ENCODE results near the gene LTA. TPM values are rescaled to one million over a fixed set of nuclear protein-coding genes. Genes with fewer than 3 reads are reported as not detected.
"Not testable (repeated sequence)": the region's sequence is repeated elsewhere in the genome, so short reads cannot be mapped to it uniquely, and the experiment has no call there.

LTA gene
- total RNA-seq, 8 experiments from 2014 or later = 0.11 to 0.76 (median 0.41) TPM; not detected in 2

GRCh38 chr6:31587791-31588777, 16.0 kb downstream of the LTA start:
- ATAC-seq (replicated peaks in 6 of 8) = peak in 5 of 8 experiments; percentile 19 to 79 (median 39)
- no peak overlapping the region for H3K4me3 ChIP-seq
- WGBS, 10 experiments = 49 to 93% (median 67%) methylated on average over 1 to 7 of the region's 12 CpGs; no CpG with 5 or more reads in 2 of the 10 experiments
- no peak overlapping the region for H3K27ac ChIP-seq
- H3K4me1 ChIP-seq (replicated peaks in 1 of 2) = peaks cover 0 to 3% of the 10 kb centered on the region in 2 donors
- in situ Hi-C loops (cut with MboI; ENCODE audit: low pct_unique_long_range_greater_than_20kb in 2 of 9, low sequenced_read_pairs in 9 of 9, unreplicated experiment in 9 of 9) = no loop called here

- ATAC-seq (replicated peaks in 6 of 8) = peak in 7 of 8 experiments; percentile 35 to 92 (median 64)
- 0 to 78% (median 62%) methylated on average over 2 to 4 of the region's 9 CpGs; no CpG with 5 or more reads in 5 of the 10 experiments for WGBS, 10 experiments
- in situ Hi-C loops (cut with MboI; ENCODE audit: low pct_unique_long_range_greater_than_20kb in 2 of 9, low sequenced_read_pairs in 9 of 9, unreplicated experiment in 9 of 9) = no loop called here
Observed at GRCh38 chr6:31588871-31589650, 17.0 kb downstream of the LTA start.

DNA sequence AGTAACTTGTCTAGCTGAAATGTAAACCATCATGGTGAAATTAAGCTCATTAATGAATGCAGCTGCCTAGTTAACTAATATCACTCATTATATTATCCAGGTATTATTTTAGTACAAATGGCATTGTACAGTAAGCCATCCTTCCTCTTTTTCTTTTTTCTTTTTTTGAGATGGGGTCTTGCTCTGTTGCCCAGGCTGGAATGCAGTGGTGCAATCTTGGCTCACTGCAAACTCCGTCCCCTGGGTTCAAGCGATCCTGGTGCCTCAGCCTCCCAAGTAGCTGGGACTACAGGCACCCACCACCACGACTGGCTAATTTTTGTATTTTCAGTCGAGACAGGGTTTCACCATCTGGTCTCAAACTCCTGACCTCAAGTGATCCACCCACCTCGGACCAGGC, 18.6 kb downstream of the LTA start:
- not testable (repeated sequence) for H3K4me1 ChIP-seq (replicated peaks in 1 of 2); ATAC-seq (replicated peaks in 6 of 8); H3K27ac ChIP-seq; H3K4me3 ChIP-seq
- WGBS, 10 experiments = 66 to 100% (median 83%) methylated on average over 1 to 5 of the region's 5 CpGs; no CpG with 5 or more reads in 2 of the 10 experiments
- in situ Hi-C loops (cut with MboI; ENCODE audit: low pct_unique_long_range_greater_than_20kb in 2 of 9, low sequenced_read_pairs in 9 of 9, unreplicated experiment in 9 of 9) = loop anchor here in 2 of 9 experiments (10.0 kb wide), 1 partner anchor 46 kb away; the partner anchor contains the start of genes ATP6V1G2 (in 2 of the 2), DDX39B (in 2 of the 2) and NFKBIL1 (in 2 of the 2)

More at GRCh38 chr6:31588871-31589650, 17.0 kb downstream of the LTA start:
- H3K4me1 ChIP-seq (replicated peaks in 1 of 2) = peaks cover 0 to 3% of the 10 kb centered on the region in 2 donors
- no peak overlapping the region for H3K27ac ChIP-seq
- H3K4me3 ChIP-seq = no peak overlapping the region

- H3K4me3 ChIP-seq = no peak overlapping the region
- in situ Hi-C loops (cut with MboI; ENCODE audit: low pct_unique_long_range_greater_than_20kb in 2 of 9, low sequenced_read_pairs in 9 of 9, unreplicated experiment in 9 of 9) = loop anchor here in 2 of 9 experiments (10.0 kb wide), 1 partner anchor 48 kb away; the partner anchor contains the start of genes ATP6V1G2 (in 2 of the 2), DDX39B (in 2 of the 2) and NFKBIL1 (in 2 of the 2)
- H3K27ac ChIP-seq = no peak overlapping the region
- 76 to 100% (median 80%) methylated on average over 1 to 5 of the region's 7 CpGs; no CpG with 5 or more reads in 5 of the 10 experiments for WGBS, 10 experiments
- H3K4me1 ChIP-seq (replicated peaks in 1 of 2) = no peaks in the 10 kb centered on the region
- ATAC-seq (replicated peaks in 6 of 8) = no peak
Observed at GRCh38 chr6:31592396-31592771, 20.3 kb downstream of the LTA start.

- in situ Hi-C loops (cut with MboI; ENCODE audit: low pct_unique_long_range_greater_than_20kb in 2 of 9, low sequenced_read_pairs in 9 of 9, unreplicated experiment in 9 of 9) = loop anchor here in 2 of 9 experiments (10.0 kb wide), 1 partner anchor 52 kb away; the partner anchor contains the start of genes ATP6V1G2 (in 2 of the 2), DDX39B (in 2 of the 2) and NFKBIL1 (in 2 of the 2)
- Histone ChIP-seq H3K27ac (no peak overlapping the region), H3K4me1 (replicated peaks in 1 of 2) (no peaks in the 10 kb centered on the region), H3K4me3 (no peak overlapping the region)
- ATAC-seq (replicated peaks in 6 of 8) = peak in 4 of 8 experiments; percentile 24 to 77 (median 42)
- 0 to 50% (median 20%) methylated on average over 1 to 2 of the region's 2 CpGs; no CpG with 5 or more reads in 3 of the 10 experiments for WGBS, 10 experiments
Observed at GRCh38 chr6:31597006-31597405, 24.9 kb downstream of the LTA start.

GRCh38 chr6:31607317-31607716, 35.2 kb downstream of the LTA start:
- in situ Hi-C loops (cut with MboI; ENCODE audit: low pct_unique_long_range_greater_than_20kb in 2 of 9, low sequenced_read_pairs in 9 of 9, unreplicated experiment in 9 of 9) = no loop called here
- Histone ChIP-seq H3K4me1 (replicated peaks in 1 of 2) (no peaks in the 10 kb centered on the region), H3K27ac (no peak overlapping the region), H3K4me3 (no peak overlapping the region)
- WGBS, 10 experiments = 17 to 100% (median 100%) methylated on average over 1 of the region's 1 CpG; no CpG with 5 or more reads in 5 of the 10 experiments
- ATAC-seq (replicated peaks in 6 of 8) = no peak

DNA sequence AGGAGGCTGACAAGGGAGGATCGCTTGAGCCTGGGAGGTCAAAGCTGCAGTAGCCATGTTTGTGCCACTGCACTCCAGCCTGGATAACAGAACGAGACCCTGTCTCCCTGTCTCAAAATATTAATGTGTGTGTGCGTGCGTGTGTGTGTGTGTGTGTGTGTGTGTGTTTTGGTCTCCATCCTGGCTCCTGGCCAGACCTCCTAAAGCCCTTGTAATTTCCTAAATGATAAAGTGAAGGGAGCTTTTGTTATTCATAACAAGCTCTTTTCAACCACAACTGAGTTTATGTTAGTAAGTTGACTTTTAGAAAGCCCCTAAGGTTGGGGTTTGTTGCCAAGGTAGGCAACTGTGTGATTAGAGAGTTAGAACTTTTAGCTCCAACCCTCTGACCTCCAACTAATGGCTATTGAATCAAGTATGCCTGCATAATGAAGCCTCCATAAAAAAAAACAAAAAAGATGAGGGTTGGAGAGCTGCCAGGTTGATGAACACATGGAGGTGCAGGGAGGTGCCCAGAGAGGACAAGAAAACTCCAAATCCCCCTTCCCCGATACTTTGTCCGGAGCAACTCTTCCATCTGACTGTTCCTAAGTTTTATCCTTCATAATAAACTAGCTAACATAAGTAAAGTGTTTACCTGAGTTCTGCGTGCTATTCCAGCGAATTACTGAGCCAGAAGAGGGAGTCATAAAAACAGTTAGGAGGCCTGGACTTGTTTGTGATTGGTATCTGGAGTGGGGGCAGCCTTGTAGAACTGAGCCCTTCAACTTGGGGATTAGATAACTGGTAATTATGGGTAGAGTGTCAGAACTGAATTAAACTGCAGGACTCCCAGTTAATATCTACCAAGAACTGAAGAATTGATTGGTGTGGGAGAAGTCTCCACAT, 37.7 kb downstream of the LTA start:
- peak in 3 of 8 experiments; percentile 52 to 82 (median 65) for ATAC-seq (replicated peaks in 6 of 8)
- in situ Hi-C loops (cut with MboI; ENCODE audit: low pct_unique_long_range_greater_than_20kb in 2 of 9, low sequenced_read_pairs in 9 of 9, unreplicated experiment in 9 of 9) = no loop called here
- H3K4me1 ChIP-seq (replicated peaks in 1 of 2) = no peaks in the 10 kb centered on the region
- WGBS, 10 experiments = 60 to 100% (median 84%) methylated on average over 1 to 7 of the region's 8 CpGs
- H3K27ac ChIP-seq = no peak overlapping the region
- H3K4me3 ChIP-seq = no peak overlapping the region

DNA sequence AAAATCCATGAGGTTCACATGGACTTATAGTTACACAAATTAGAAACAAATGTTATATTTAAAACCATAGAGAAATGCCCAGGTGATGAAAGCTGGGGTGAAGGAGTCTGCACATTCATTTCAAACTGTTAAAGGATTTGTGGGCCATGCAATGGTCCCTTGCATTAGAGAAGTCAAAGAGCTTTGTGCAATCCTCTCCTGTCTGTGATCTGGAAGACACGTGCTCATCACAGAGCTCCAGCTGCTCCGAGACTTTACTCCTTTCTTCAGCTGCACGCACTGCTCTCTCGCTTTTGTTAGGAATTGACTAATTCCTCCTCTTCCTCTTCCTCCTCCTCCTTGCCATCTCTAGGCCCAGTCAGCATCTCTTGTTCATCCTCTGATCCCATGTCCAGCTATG, 38.9 kb downstream of the LTA start:
- in situ Hi-C loops (cut with MboI; ENCODE audit: low pct_unique_long_range_greater_than_20kb in 2 of 9, low sequenced_read_pairs in 9 of 9, unreplicated experiment in 9 of 9) = no loop called here
- H3K4me3 ChIP-seq = no peak overlapping the region

GRCh38 chr6:31614075-31614619, 42.1 kb downstream of the LTA start:
- in situ Hi-C loops (cut with MboI; ENCODE audit: low pct_unique_long_range_greater_than_20kb in 2 of 9, low sequenced_read_pairs in 9 of 9, unreplicated experiment in 9 of 9) = no loop called here
- ATAC-seq (replicated peaks in 6 of 8) = no peak
- WGBS, 10 experiments = 77 to 100% (median 88%) methylated on average over 1 to 8 of the region's 8 CpGs; no CpG with 5 or more reads in 2 of the 10 experiments
- Histone ChIP-seq H3K27ac (no peak overlapping the region), H3K4me1 (replicated peaks in 1 of 2) (no peaks in the 10 kb centered on the region), H3K4me3 (no peak overlapping the region)

More for the DNA sequence above, 38.9 kb downstream of the LTA start:
- peak in 2 of 8 experiments; percentile 34 to 51 for ATAC-seq (replicated peaks in 6 of 8)
- Histone ChIP-seq H3K4me1 (replicated peaks in 1 of 2) (no peaks in the 10 kb centered on the region), H3K27ac (no peak overlapping the region)
- WGBS, 10 experiments = 3 to 100% (median 65%) methylated on average over 1 to 4 of the region's 4 CpGs; no CpG with 5 or more reads in 4 of the 10 experiments

- in situ Hi-C loops (cut with MboI; ENCODE audit: low pct_unique_long_range_greater_than_20kb in 2 of 9, low sequenced_read_pairs in 9 of 9, unreplicated experiment in 9 of 9) = no loop called here
- Histone ChIP-seq H3K4me3 (no peak within 1 kb of the TSS), H3K4me1 (replicated peaks in 1 of 2) (no peaks in the 10 kb centered on the region), H3K27ac (no peak within 1 kb of the TSS)
- ATAC-seq (replicated peaks in 6 of 8) = no peak
- WGBS, 10 experiments = 74 to 100% (median 84%) methylated on average over 1 to 4 of the region's 6 CpGs; no CpG with 5 or more reads in 4 of the 10 experiments
Observed at GRCh38 chr6:31614684-31615578, 42.8 kb downstream of the LTA start, which contains the start of gene AIF1. TSS of gene AIF1 (plus strand) at chr6:31615234. CDS start at chr6:31615330, 96 bp downstream.

DNA sequence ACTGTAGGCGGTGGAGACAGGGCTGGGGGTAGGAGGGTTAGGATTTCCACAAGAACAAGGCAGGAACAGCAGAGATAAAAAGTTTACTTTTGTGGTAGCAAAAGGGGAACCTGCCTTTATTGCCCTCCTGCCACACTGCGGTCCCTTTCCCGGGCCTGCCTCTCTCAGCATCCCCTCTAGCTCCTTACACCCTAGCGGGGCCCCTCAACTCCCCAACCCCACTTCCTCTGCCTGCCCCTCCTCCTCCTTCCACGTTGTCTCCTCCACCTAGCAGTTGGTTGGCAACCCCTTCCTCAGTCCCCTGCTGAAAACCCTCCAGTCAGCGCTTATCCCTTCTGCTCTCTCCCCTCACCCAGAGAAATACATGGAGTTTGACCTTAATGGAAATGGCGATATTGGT, 43.7 kb downstream of the LTA start:
- in situ Hi-C loops (cut with MboI; ENCODE audit: low pct_unique_long_range_greater_than_20kb in 2 of 9, low sequenced_read_pairs in 9 of 9, unreplicated experiment in 9 of 9) = no loop called here
- H3K4me1 ChIP-seq (replicated peaks in 1 of 2) = no peaks in the 10 kb centered on the region
- no peak overlapping the region for H3K4me3 ChIP-seq
- no peak overlapping the region for H3K27ac ChIP-seq
- 100% methylated on average over 1 of the region's 7 CpGs; no CpG with 5 or more reads in 9 of the 10 experiments for WGBS, 10 experiments
- ATAC-seq (replicated peaks in 6 of 8) = no peak

Measured in motor neuron (in vitro differentiated cells).